ENCODE results near the gene ANKRD60. TPM values are rescaled to one million over a fixed set of nuclear protein-coding genes. Genes with fewer than 3 reads are reported as not detected.

The ANKRD60 gene
- total RNA-seq, 1 experiment from 2014 or later = not detected

- TF ChIP-seq, protein P1, sequence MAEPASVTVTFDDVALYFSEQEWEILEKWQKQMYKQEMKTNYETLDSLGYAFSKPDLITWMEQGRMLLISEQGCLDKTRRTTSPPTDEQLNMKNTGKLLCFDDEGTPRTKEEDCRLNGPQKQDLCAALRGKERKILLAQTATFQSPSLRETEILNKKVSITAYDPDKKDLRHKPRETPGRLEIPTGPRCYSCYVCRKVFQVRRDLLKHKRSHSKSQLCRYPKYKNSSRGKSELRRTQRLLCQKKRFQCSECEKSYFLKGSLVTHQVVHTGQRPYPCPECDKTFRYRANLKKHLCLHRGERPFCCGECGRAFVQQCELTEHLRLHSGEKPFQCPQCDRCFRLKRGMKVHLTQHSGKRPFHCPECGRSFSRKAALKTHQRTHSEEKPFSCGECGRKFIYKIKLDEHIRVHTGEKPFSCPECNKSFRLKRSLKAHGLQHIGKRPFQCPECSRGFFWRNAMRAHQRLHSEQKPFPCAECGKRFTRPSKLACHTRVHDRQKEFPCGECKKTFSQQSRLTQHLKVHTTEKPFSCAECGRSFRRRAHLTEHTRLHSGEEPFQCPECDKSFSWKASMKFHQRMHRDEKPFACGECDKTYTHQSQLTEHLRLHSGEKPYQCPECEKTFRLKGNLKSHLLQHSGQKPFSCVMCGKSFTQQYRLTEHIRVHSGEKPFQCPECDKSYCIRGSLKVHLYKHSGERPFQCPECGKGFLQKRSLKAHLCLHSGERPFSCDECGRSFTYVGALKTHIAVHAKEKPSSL (CRISPR knock-in tag; conservative IDR thresholded peaks at IDR 0.05) = no peak
Observed at GRCh38 chr20:58184984-58185383, 43.5 kb downstream of the ANKRD60 start (continued).

DNA sequence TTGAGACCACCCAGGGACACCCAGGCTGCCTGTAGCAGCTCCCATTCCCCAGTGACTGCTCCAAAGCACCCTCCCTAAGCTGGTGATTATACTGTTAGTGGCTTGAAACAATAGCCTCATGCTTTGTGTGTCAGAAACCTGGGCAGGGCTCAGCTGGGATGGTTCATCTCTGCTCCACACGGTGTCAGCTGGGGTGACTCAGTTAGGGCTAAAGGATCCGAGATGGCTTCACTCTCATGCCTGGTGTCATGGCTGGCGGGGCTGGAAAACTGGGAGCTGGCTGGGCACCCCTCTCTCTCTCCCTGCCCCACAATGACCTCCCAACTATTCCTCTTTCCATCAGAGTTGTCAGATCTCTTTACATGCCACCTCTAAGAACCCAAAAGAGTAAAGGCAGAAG is 44.4 kb downstream of the ANKRD60 start:
- Mint-ChIP-seq H3K4me1 (peaks cover 3% of the 10 kb centered on the region; the same call in 1 of the 2 replicates), H3K27me3 (ENCODE audit: low read depth) (peaks cover 20% of the 10 kb centered on the region), H3K9me3 (peaks cover 22% of the 10 kb centered on the region), H3K4me3 (no peak overlapping the region), H3K36me3 (peaks cover 5% of the 10 kb centered on the region), H3K27ac (no peak overlapping the region)
- DNase-seq (ENCODE audit: low spot score) (no peak), ATAC-seq (no peak)
- CTCF ChIA-PET = interaction anchor here (0.8 to 1.1 kb wide), 2 partner anchors 561 to 590 kb away, joined by 3 to 4 read pairs; no protein-coding TSS in a partner anchor
- POLR2A ChIA-PET = no interaction called here
- TF ChIP-seq TEAD1 (CRISPR knock-in tag; IDR thresholded peaks at IDR 0.05) (no peak), PRRX2 (CRISPR knock-in tag; IDR thresholded peaks at IDR 0.05) (no peak), CREM (CRISPR knock-in tag; IDR thresholded peaks at IDR 0.05) (no peak), STAT6 (CRISPR knock-in tag; conservative IDR thresholded peaks at IDR 0.05; ENCODE audit: low read depth) (no peak), SMAD3 (CRISPR knock-in tag; IDR thresholded peaks at IDR 0.05; ENCODE audit: borderline replicate concordance) (no peak), USF1 (CRISPR knock-in tag; IDR thresholded peaks at IDR 0.05) (no peak), JUN (CRISPR knock-in tag; IDR thresholded peaks at IDR 0.05) (no peak), OVOL2 (CRISPR knock-in tag; IDR thresholded peaks at IDR 0.05; ENCODE audit: borderline replicate concordance) (no peak), MYBL2 (CRISPR knock-in tag; IDR thresholded peaks at IDR 0.05) (no peak)
- TF ChIP-seq, protein P2, sequence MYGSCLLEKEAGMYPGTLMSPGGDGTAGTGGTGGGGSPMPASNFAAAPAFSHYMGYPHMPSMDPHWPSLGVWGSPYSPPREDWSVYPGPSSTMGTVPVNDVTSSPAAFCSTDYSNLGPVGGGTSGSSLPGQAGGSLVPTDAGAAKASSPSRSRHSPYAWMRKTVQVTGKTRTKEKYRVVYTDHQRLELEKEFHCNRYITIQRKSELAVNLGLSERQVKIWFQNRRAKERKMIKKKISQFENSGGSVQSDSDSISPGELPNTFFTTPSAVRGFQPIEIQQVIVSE (CRISPR knock-in tag; IDR thresholded peaks at IDR 0.05; ENCODE audit: borderline replicate concordance) = no peak
- TF ChIP-seq, protein P3, sequence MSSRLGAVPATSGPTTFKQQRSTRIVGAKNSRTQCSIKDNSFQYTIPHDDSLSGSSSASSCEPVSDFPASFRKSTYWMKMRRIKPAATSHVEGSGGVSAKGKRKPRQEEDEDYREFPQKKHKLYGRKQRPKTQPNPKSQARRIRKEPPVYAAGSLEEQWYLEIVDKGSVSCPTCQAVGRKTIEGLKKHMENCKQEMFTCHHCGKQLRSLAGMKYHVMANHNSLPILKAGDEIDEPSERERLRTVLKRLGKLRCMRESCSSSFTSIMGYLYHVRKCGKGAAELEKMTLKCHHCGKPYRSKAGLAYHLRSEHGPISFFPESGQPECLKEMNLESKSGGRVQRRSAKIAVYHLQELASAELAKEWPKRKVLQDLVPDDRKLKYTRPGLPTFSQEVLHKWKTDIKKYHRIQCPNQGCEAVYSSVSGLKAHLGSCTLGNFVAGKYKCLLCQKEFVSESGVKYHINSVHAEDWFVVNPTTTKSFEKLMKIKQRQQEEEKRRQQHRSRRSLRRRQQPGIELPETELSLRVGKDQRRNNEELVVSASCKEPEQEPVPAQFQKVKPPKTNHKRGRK (CRISPR knock-in tag; IDR thresholded peaks at IDR 0.05; ENCODE audit: borderline replicate concordance) = no peak

DNA sequence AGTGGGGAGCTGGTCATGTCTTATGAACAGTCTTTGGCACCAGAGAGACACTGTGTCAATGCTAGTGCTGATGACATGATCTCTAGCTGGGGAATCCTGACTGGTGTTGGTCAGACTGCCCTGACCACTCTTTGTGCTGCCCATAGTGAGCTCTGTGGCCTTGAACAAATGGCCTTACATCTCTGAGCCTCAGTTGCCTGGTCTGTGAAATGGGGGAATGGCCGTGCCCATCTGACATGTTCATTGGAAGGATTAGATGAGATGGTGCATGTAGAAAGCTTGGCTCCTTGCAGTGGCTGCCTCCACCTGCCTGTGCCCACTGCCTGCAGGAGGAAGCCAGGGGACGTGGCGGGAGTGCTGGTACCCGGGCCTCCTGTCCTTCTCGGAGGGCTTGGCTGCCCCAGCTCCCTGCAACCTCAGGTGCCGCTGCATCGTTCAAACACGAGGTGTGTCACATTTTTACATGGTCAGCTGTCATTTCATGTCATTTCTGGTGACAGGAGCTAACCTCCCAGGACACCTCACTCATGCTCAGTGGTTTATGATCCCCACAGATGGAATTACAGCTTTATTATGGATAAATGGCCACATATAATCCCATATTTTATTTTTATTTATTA is 45.8 kb downstream of the ANKRD60 start:
- POLR2A ChIA-PET = no interaction called here
- ATAC-seq (no peak), DNase-seq (ENCODE audit: low spot score) (no peak)
- no peak overlapping the region for H3K27ac Mint-ChIP-seq
- no peak overlapping the region for H3K4me3 Mint-ChIP-seq
- H3K9me3 Mint-ChIP-seq = peaks cover 22% of the 10 kb centered on the region
- H3K27me3 Mint-ChIP-seq (ENCODE audit: low read depth) = peaks cover 29% of the 10 kb centered on the region
- peaks cover 5% of the 10 kb centered on the region for H3K36me3 Mint-ChIP-seq
- peaks cover 4% of the 10 kb centered on the region; the same call in 1 of the 2 replicates for H3K4me1 Mint-ChIP-seq
- CTCF ChIA-PET = interaction anchor here (0.8 to 3.0 kb wide), 3 partner anchors 9 to 560 kb away, joined by 3 to 20 read pairs (median 4); no protein-coding TSS in a partner anchor
- TF ChIP-seq, protein P1 (CRISPR knock-in tag; conservative IDR thresholded peaks at IDR 0.05) = no peak
- no peak for TF ChIP-seq ZNF281 (CRISPR knock-in tag; IDR thresholded peaks at IDR 0.05)
- no peak for TF ChIP-seq E2F4 (CRISPR knock-in tag; IDR thresholded peaks at IDR 0.05; ENCODE audit: borderline replicate concordance, low read depth)
- TF ChIP-seq TEAD1 (CRISPR knock-in tag; IDR thresholded peaks at IDR 0.05) = no peak
- TF ChIP-seq GRHL2 (CRISPR knock-in tag; IDR thresholded peaks at IDR 0.05; ENCODE audit: insufficient replicate concordance, severe bottlenecking) = no peak
- no peak for TF ChIP-seq ESRRA (CRISPR knock-in tag; IDR thresholded peaks at IDR 0.05; ENCODE audit: borderline replicate concordance)

Measured in WTC11 (cell line).